NT2/D1 (cell line): ENCODE data around the gene IPO7.
"Not testable (repeated sequence)": the region's sequence is repeated elsewhere in the genome, so short reads cannot be mapped to it uniquely, and the experiment has no call there.

Experiments
- SUZ12 ChIP-seq: IDR thresholded peaks from 2 replicates; pipeline ENCODE4 v1.6.1; 2011; ENCODE audit not compliant: insufficient read length, insufficient read depth; ENCODE audit errors: extremely low read depth
- ZNF274 ChIP-seq: IDR thresholded peaks from 2 replicates; pipeline ENCODE4 v1.6.1; 2011; ENCODE audit warnings: mild to moderate bottlenecking, low read depth, low read length

DNA sequence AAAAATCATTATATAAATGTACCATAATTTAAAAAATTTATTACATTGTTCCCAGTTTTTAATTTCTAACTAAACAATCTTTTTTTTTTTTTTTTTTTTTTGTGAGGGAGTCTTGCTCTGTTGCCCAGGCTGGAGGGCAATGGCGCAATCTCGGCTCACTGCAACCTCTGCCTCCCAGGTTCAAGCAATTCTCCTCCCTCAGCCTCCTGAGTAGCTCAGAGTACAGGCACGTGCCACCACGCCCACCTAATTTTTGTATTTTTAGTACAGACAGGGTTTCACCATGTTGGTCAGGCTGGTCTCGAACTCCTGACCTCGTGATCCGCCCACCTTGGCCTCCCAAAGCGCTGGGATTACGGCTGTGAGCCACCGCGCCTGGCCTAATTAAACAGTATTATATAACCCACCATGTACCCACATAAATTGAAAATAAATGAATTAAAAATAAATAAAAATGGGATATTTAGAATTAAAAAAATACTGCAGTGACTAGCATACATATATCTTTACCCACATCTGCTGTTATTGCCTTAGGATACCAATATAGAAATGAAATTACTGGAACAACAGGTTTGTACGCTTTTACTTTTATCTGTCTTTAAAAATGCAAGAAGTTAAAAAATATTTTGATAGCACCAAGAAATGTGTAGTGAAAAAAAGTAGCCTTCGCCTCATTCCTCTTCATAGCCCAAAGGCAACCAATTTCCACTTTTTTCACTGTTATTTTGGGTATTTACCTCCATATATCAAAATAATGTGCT is 23.4 kb upstream of the IPO7 start:
- TF ChIP-seq ZNF274, SUZ12: not testable (repeated sequence)
